Amniotic epithelial cell (primary cell): ENCODE results near the gene GALNT2.
A peak's percentile ranks its signal among the peaks of the same experiment; 100 is the strongest.

Source experiments
- DNase-seq: peaks from one replicate; pipeline ENCODE4 v3.0.0-alpha.2; 2010; ENCODE audit warnings: low read depth

GALNT2 gene

DNA sequence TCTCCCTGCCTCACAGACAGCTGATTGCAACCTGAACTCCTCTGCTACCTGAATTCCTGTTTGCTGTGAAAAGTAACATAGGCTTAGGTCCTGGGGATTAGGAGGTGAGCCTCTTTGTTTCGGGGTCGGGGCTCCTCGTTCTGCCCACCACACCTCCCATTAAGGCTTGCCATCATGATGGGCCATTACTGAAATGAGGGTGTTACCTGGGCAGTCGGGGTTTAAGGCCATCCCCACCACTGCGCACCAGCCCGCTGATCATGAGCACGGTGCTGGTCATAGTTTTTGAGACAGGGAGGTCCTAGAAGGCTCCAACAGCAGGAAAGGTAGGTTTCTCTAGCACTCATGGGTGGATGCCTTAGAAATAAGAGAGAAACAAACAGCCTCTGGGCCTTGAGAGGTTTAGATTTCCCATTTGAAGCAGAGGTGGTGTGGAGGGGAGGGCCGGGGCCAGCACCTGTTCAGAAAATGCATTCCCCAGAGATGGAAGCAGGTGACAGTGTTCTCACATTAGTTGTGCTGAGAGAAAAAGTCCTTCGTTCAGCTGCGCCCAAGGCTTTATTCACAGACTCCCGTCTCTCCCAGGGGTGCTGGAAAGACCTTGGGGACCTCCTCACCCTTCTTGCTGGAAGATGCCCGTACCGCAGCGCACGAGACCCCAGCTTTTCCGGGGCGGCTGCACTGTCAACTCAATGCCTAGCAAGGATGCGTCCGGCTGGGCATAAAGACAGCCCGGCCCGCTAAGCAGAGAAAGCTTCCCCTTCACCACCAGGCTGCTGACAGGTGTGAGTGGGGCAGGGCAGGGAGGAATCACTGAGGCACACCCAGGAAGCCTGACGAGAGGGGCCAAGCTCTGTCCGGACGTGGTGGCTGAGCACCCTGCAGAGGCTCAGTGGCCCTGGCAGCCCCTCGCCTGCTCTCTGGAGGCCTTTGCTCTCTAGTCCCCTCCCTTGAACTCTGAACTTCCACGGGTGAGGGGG lies 233.6 kb downstream of the GALNT2 start:
- DNase-seq, result no peak

DNA sequence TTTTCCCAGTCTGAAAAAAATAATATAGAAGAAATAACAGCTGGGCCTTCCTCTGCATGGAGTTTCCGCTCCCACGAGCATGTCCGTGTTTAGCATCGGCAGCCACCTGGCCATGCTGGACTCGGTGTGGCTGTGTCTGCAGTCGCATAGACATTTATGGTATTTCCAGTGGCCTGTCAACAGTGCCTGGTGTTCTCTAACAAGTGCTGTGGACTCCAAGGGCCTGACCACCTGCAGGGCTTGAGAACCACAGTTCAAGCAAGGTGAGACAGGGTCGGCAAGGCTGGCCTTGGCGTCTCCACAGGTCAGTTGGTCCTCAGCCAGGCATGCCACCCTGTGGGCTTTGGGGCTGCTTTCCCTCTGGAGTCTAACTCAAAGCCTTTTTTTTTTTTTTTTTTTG lies 234.3 kb downstream of the GALNT2 start:
- no peak for DNase-seq

DNA sequence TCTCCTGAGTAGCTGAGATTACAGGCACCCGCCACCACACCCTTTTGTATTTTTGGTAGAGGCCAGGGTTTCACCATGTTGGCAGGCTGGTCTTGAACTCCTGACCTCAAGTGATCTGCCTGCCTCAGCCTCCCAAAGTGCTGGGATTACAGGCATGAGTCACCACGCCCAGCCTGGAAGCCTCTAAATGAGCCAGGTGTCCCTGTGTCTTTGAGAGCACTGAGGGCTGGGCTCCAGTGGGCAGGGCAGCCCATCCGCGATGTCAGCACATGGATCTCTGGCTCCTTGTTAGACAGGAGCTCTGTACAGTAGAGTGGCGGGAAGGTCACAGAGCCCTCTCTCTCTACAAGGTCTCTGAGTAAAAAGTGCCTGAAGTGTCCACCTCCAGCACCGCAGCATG lies 234.8 kb downstream of the GALNT2 start:
- DNase-seq, result no peak

DNA sequence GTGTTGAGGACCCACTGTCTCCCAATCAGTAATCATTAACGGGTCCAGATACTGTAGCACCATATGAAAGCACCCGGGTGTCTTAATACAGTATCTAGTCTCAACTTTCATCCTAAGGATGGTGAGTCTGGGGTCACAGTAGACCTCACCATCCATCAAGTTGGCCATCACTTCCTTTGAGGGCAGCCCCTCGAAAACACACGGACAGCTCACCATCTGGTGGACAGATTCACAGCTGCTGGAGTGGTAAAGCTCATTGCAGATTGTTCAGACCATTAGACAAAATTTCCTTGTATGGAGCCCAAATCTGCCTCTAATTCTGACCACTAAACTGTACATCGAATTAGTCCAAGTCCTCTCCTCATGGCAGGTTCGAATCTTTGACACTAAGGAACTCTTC lies 236.0 kb downstream of the GALNT2 start:
- peak; percentile 46 for DNase-seq

DNA sequence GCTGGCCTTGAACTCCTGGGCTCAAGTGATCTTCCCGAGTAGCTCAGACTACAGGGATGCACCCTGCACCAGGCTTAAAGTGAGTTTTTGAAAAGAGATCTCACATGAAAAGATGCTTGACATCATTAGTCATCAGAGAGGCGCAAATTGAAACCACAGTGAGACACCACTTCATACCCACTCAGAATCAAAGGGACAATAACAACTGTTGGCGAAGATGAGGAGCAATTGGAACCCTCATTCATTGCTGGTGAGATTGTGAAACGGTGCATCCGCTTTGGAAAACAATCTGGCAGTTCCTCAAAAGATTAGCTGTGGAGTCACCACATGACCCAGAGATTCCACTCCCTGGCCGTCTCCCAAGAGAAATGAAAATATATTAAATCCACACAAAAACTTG lies 236.8 kb downstream of the GALNT2 start:
- DNase-seq, result peak; percentile 84

DNA sequence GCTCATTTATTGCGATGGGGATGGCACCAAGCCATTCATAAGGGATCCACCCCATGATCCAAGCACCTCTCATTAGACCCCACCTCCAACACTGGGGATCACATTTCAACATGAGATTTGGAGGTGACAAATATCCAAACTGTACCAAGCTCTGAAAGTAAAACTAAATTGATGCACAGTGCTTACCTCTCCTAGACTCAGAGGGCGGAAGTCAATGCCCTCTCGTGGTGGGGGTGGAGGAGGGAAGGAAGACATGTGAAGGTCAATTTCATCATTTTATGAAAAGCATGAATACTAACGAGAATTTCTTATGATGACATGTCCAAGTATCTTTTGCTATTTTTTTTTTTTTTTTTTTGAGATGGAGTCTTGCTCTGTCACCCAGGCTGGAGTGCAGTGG lies 239.1 kb downstream of the GALNT2 start:
- no peak for DNase-seq

DNA sequence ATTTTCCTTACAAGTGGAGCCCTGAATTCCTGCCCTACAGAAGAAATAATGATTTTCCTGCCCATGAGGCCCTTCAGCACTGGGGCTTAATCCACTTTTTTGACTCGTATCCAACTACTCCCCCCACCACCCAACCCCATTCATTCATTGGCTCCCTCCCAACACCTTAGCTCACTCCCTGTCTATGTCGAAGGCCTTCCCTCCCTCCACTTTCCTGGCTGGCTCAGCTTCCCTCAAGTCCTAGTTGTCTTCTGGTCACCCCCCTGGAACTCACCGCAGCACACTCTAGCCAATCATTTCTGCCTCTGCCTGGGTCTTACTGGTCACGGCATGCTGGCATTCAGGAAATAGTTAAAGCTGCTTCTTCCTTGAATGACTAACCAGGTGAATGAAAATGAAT lies 240.2 kb downstream of the GALNT2 start:
- DNase-seq, result peak; percentile 23

DNA sequence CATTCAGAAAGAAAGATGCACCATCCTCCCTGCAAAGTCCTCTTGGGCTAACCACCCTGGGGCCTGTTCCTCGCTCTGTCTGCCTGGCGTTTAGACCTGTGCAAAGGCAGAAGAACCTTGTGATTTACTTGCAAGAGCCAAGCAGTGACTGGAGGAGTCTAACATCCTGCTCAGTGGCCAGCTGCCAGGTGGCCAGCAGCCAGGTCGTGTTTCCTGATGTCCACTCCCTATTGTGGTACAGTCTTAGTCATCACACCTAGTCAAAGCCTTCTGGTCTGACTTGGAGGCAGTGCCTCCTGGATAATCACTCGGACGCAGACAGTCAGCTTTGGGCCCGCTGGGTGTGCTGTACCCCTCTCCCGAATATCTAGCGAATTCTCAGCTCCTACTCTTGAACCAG lies 241.0 kb downstream of the GALNT2 start:
- DNase-seq, result peak; percentile 97

DNA sequence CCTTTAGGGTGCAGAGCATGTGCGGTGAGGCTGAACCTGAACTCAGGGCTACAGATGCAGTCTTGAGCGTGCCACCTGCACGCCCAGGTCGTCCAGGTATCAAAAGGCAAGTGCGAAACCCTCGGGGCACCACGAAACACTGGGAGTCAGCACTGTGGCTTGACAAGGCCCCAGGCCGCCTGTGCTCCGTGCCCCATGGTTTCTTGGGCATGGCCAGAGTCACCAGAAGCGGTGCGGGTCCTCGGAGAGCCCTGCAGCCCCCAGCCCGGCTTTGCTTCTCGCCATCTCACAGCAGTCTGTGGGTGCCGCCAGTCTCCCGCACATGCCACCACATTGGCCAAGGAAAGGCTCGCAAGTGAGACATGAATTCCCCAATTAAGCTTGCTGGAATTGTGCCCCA lies 241.8 kb downstream of the GALNT2 start:
- no peak for DNase-seq

DNA sequence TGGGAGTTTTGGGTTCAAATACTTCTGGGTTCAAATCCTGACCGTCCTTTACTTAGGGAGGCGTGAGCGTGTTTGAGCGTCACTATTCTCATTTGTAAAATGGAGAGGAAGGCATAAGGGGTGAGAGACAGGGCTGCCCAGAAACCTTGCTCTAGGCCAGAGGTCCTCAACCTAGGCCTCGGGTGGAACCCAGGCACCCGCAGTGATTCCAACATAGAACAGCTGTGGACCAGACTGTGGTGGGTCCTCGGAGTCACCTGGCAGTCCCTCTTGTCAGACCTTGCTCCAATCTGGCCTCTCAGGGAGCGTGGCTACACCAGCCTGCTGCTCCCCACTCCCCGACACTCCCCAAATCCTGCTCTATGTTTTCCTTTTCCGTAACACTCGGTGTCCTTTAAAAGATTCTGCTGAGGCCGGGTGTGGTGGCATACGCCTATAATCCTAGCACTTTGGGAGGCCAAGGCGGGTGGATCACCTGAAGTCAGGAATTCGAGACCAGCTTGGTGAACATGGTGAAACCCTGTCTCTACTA lies 242.7 kb downstream of the GALNT2 start:
- DNase-seq, result no peak

DNA sequence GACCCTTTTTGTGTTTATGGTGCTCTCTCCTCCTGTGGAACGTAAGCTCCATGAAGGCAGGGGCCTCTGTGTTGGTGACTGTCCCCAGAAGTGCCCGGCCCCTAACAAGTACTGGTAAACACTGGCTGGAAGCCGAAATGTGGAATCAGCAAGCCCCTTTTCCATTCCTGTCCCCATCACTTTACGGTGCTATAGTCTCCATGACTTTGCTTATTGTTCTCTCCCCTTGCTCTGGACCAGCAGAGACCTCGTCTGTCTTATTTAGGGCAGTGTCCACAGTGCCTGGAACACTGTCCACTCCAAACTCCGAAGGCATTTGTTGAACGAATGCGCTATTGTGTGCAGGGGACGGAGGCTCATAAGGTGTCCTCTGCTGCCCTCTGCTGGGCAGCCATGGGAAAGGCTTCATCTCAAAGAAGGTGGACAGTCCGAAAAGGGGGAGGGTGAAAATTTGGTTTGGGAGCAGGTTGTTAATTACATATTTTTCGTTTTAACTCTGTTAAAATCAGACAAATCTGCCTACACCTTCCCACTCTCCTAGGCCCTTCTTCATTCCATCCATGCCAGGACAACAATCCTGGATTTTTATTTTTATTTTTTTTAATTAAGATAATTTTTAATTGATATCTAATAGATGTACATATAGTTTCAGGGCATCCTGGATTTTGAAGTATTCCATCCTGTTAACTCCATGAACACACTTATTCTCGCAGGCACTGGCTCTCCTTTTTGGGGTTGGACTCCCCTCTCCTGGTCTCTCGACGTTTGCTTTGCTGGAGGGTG lies 243.5 kb downstream of the GALNT2 start:
- DNase-seq, result peak; percentile 52

DNA sequence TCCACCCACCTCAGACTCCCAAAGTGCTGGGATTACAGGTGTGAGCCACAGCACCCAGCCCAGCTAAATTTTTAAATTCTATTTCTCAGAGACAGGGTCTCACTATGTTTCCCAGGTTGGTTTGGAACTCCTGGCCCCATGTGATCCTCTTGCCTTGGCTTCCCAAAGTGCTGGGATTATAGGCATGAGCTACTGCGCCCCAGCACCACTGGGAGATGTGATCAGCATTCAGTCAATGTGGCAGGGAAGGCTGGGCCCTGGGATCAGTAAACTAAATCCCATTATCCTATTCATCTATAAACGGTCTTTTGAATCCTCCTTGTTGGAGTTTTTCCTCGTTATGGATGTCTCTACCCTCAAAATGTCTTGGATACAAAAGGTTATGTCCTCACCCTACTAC lies 245.6 kb downstream of the GALNT2 start:
- no peak for DNase-seq

DNA sequence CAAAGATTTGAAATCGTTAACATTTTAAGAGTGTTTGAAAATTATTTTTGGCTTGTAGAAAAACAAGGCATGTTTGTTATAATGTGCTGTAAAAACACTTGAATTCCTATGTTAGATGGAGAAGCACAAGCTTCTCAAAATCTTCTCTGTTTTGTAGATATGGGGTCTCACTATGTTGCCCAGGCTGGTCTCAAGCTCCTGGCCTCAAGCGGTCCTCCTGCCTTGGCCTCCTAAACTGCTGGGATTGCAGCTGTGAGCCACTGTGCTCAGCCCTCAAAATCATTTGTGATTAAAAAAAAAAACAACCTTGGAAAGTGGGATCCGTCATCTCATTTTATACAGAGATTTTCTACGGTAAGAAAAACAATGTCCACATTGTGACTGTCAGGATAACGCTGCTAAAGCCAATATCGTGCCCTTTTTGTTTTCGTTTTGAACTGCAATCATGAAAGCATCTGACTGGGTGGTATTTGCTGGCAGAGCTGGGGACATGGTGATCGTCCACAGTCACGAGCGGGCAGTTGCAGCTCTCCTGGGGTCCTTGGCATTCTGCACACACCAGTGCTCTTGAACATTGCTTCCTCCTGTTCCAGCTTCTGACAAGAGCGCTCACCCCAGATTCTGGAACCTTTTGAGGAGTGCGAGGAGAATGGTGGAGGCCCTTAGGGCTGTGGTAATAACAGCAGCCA lies 246.6 kb downstream of the GALNT2 start:
- no peak for DNase-seq

DNA sequence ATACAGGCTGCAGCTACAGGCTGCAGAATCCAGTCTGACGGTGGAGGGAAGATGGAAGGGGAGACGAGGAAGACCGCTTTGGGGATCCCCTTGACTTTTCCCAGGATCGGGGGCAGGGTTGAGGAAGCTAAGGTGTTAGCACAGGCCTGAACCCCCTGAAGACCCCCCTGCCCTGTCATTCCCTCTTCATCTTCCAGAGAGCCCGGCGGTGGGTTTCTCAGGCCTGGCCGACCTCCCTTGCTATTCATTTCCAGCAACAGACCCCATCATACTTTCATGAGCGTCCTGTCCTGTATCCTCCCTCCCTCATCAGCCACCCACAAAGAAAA lies 247.1 kb downstream of the GALNT2 start:
- DNase-seq, result no peak

DNA sequence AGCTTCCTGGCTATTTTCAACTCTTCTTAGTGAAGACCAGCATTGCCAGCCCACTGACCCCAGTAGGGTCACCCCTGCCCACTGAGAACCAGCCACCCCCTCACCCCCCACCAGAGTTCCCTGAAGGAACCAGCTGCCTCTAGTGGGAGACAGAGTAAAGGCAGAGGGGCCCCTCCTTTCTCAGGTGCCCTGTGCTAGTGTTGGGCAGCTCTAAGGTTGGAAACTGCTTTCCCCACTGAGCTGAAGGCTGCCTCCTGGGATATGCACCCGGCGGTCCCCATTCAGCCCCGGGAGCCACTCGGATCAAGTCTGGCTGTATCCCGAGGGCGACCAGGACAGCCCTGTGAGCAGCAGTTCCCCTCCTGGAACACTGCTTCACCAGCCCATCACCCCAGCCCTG lies 248.1 kb downstream of the GALNT2 start:
- no peak for DNase-seq

DNA sequence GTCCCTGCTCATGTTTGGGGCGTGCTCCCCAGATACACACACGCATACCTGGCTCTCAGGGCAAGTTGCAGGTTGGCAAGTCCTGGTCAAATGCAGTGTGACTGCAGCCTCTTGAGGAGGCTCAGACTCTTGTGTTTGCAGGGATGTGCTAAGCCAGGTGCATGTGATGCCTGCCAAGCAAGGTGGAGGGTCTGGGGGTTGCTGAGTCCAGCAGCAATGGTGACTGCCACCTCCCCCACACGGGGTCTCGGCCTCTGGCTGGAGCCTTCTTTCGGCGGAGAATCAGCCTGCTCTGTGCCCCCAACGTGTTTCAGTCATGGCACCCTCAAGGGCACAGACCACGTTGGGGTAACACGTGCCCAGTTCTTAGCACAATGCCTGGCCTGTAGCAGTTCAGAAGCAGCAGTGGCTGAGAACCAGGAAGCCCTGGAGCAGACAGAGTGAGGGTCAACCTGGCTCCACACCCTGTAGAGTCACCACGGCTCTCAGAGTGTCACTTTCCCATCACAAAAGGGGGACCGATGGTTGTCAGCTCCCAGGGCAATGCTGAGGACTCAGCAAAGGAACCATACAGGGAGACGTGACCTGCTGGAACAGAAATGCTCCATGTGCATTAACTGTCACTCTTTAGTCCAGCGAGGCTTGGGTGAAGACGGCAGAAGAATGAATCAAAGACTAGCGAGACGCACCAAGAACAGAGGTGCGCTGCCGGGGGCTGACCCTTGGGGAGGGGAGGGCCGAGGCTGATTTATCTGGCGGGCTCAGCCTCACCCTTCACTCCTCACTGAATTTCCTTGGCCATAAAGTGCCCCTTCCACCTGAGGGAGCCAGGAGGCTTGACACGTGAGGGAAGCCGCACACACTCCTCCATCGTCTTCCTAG lies 250.1 kb downstream of the GALNT2 start:
- DNase-seq, result no peak

DNA sequence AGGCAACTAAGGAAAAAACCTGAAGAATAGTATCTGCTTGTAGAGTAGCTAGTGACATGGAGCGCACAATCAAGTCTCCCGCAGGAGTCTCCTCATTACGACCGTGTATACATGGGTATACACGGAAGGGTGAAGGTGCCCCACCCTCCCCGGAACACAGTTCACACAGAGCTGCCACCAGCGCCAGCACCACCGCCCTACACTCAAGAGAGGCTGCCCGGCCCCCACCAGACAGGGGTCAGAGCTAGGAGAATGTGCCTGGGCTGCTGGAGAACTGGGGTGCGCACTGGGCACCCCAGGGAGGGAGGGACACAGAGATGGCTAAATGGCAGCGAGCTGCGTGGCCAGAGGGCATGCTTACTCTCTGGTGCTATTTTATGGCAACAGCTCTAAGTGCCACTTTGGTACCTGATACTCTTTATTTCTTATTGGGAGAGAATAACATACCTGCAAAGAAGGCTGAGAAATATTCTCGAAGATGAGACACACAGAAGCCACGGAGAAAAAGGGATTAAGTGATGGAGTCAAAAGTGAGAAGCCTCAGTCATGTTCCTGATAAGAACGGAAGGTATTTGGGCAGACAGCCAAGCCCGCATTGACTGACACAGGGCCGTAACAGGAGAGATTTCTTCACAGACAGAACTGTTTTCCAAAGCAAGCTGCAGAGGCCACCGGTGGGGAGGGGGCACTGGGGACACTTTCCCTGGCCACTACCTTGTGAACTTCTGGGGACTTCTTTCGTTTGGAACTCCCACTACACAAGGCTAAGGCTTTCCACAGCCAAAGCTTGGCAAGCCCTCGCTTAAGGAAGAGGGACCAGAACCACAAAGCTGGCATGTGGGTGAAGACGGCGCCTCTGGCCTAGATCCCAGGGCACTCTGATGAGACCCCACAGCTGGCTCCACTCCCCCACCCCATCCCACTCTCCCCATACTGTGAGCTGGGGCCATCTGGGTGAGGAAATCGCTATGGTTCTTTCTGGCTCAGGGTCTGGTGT lies 251.1 kb downstream of the GALNT2 start:
- peak; percentile 84 for DNase-seq

DNA sequence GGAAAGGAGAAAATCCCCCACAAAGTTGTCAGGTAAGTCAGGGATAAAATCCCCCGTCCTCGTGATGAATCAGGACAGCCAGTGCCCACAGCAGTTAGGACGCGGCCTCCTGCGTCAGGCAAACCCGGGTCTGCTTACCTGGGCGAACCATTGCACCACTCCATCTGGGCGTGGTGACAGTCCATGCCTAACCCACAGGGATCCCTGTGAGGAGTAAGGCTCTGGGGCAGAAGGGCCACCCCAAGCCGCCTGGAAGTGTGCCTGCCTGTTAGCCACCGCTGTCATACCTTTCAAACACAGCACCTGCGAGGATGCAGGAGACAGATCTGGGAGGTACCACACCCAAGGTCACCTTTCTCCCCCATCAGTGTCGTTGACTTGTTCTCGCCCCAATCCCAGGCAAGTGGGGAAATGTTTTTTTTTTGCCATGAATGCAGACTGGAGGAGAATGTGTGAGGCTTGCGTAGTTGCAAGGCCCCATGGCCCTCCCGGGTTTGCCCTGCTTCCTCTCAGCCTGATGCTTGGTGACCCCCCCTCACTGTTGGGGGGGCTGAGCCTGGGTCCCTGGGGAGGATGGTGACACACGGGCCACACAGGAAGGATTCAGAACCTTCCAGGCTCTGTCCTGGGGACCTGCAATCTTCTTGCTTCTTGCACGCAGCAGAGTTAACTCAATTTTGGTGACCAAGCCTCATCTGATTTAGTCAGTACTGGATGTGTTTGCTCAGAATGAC lies 252.1 kb downstream of the GALNT2 start:
- DNase-seq, result no peak

DNA sequence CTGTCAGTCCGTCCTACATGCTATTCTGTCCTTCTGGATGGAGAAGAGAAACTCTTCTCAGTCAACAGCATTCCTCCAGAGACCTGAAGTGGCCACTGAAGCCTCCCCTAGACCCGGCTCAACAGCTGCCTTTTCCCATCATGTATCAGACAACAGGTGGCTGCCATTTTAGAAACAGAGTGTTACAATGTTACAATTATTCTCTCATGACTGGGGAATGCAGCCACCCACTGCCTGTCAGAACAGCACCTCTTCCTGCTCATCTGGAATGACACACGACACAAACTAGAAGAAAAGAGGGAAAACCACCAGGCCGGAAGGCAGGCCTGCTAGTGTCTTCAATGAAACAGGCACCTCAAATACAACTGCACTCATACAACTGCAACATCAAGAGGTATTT lies 253.8 kb downstream of the GALNT2 start:
- no peak for DNase-seq

DNA sequence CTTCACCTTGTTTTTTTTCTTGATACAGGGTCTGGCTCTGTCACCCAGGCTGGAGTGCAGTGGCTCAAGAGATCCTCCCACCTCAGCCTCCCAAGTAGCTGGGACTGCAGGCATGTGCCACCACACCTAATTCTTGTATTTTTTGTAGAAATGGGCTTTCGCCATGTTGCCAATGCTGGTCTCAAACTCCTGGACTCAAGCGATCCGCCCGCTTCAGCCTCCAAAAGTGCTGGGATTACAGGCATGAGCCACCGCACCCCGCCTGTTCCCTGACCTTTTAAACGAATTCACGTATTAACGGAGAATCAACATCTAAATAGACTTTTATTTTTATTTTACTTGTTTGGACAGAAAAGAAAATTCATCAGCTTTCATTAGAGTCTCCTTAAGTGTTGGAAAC lies 254.3 kb downstream of the GALNT2 start:
- no peak for DNase-seq
